ENCODE results near the gene EFNB3. TPM values are rescaled to one million over a fixed set of nuclear protein-coding genes. Genes with fewer than 3 reads are reported as not detected.

EFNB3 gene, protein sequence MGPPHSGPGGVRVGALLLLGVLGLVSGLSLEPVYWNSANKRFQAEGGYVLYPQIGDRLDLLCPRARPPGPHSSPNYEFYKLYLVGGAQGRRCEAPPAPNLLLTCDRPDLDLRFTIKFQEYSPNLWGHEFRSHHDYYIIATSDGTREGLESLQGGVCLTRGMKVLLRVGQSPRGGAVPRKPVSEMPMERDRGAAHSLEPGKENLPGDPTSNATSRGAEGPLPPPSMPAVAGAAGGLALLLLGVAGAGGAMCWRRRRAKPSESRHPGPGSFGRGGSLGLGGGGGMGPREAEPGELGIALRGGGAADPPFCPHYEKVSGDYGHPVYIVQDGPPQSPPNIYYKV
- 0.11 TPM for total RNA-seq
- long read RNA-seq, result 0 reads

DNA sequence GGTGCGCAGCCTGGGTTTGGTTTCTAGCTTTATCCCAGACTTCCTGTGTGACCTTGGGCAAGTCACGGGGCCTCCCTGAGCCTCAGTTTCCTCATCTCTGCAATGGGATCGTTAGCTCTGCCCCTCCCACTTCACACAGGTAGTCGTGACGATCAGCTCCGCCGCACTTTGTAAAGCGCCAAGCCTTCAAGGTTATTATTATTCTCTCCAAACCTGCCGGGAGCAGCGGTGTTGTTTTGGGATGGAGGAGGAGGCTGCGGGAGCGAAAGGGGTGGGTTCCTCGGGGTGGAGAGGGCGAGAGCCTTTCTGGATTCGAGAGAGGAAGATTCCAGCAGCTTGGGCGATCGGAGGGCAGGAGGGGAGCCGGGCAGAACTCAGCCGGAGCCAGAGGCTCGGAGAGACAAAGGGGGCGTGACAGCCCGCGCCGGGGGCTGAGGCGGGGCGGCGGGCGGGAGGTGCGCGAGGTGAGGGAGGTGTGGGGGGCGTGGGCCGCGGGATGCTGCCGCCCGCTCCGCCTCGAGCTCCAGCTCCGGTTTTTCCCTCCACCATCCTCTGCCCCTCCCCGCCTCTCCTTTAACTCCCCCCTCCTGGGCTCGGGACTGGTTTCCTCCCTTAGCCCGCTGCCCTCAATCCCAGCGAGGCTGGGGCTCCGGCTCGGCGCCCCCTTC is at the start of gene EFNB3:
Gene EFNB3, plus strand, starts transcription at position 602 of the 668 bp plus-strand sequence. CDS start 397 bp downstream, outside the sequence.
- no peak for ATAC-seq
- intact Hi-C loops (cut with DNase I), result no loop called here

GRCh38 chr17:7655541-7655840 is 49.5 kb upstream of the EFNB3 start:
- DNase-seq (ENCODE audit: missing footprints) (no peak), ATAC-seq (no peak)
- intact Hi-C loops (cut with DNase I), result no loop called here

More for the DNA sequence above, at the start of gene EFNB3:
- DNase-seq (ENCODE audit: missing footprints), result no peak

DNA sequence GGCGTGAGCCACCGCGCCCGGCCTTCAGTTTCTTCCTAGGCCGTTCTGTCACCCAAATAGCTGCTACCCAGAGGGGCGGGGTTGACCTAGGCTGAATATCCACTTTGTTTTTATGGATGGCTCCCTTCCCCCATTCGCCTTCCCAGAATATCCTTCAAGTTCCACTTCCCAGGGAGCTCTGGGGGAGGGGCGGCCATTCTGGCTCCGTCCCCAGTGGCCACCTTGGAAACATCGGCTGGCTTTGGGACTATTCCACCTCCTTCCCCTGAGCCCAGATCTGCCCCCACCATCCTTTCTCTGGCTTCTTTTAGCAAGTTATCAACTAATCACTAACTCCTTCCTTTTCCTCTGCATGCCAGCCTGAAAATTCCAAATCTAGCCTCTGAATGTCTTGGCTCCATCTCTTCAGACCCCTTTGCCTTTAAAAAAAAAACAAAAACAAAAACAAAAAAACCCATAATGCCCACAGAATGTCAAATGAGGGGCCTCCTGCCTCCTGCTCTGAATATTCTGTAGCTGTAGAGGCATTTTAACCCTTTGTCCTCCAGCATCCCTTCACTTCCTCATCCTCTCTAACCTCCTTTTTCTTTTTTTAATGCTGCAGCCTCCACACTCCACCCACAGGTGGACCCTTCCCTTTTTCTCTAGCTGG is 47.9 kb upstream of the EFNB3 start:
- ATAC-seq (peak; percentile 56), DNase-seq (ENCODE audit: missing footprints) (no peak)
- intact Hi-C loops (cut with DNase I), result no loop called here

DNA sequence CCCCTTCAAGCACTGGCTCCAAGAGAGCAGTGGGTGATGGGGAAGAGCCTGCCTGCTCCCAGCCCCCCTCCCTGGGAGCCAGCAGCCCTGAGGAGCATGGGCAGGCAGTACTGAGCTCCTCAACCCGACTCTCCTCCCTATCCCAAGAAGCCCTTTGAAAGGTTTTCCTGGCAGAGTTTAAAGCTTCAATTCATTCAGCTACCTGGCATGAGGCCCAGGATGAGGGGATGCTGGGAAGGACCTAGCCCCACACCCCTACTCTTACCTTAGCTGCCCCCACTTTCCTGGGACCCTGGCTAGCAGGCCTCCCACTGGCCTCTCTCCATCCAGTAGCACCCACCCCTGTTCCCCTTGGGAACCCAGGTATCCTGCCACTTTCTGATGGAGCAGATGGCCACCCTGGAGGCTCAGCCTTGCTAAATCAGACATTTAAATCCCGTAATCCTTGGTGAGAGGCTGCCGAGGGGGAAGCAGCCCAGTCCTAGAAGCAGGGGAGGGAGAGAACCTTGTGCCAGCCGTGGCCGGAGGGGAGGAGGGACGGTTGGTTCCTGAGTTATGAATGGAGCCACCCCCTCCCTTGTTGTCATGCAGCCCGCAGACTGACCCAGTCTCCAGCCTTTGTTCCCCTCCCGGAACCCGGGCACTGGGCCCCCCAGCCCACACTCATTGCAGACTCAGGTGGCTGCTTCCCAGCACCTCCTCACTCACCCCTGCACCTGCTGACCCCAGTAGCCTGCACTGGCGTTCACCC is 37.2 kb upstream of the EFNB3 start:
- ATAC-seq (no peak), DNase-seq (ENCODE audit: missing footprints) (no peak)
- intact Hi-C loops (cut with DNase I), result no loop called here

DNA sequence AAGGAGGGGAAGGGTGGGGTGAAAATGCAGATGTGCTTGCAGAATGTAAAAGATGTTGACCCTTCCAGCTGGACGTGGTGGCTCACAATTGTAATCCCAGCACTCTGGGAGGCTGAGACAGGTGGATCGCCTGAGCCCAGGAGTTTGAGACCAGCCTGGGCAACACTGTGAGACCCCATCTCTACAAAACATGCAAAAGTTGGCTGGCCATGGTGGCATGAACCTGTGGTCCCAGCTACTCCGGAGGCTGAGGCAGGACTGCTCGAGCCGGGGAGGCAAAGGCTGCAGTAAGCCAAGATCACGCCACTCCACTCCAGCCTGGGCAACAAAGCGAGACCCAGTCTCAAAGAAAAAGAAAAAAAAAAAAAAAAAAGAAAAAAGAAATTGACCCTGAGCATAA is 36.5 kb upstream of the EFNB3 start:
- ATAC-seq (no peak), DNase-seq (ENCODE audit: missing footprints) (no peak)
- intact Hi-C loops (cut with DNase I), result no loop called here

GRCh38 chr17:7673239-7673638 is 31.8 kb upstream of the EFNB3 start:
- ATAC-seq (no peak), DNase-seq (ENCODE audit: missing footprints) (no peak)
- intact Hi-C loops (cut with DNase I), result no loop called here

DNA sequence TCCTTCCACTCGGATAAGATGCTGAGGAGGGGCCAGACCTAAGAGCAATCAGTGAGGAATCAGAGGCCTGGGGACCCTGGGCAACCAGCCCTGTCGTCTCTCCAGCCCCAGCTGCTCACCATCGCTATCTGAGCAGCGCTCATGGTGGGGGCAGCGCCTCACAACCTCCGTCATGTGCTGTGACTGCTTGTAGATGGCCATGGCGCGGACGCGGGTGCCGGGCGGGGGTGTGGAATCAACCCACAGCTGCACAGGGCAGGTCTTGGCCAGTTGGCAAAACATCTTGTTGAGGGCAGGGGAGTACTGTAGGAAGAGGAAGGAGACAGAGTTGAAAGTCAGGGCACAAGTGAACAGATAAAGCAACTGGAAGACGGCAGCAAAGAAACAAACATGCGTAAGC is 30.1 kb upstream of the EFNB3 start:
- ATAC-seq, result no peak
- intact Hi-C loops (cut with DNase I), result no loop called here

GRCh38 chr17:7676533-7676932 is 28.5 kb upstream of the EFNB3 start:
- no peak for DNase-seq (ENCODE audit: missing footprints)
- intact Hi-C loops (cut with DNase I), result no loop called here
- no peak for ATAC-seq

More for the DNA sequence above, 30.1 kb upstream of the EFNB3 start:
- no peak for DNase-seq (ENCODE audit: missing footprints)

- DNase-seq (ENCODE audit: missing footprints) (no peak), ATAC-seq (no peak)
- intact Hi-C loops (cut with DNase I), result no loop called here
These were observed 27.5 kb upstream of the EFNB3 start for GRCh38 chr17:7677388-7678067.

GRCh38 chr17:7684851-7685532 is 20.0 kb upstream of the EFNB3 start:
- ATAC-seq, result no peak
- DNase-seq (ENCODE audit: missing footprints), result no peak
- intact Hi-C loops (cut with DNase I), result loop anchor here (5.0 kb wide), 1 partner anchor 33 kb away; the partner anchor contains the start of gene ATP1B2

DNA sequence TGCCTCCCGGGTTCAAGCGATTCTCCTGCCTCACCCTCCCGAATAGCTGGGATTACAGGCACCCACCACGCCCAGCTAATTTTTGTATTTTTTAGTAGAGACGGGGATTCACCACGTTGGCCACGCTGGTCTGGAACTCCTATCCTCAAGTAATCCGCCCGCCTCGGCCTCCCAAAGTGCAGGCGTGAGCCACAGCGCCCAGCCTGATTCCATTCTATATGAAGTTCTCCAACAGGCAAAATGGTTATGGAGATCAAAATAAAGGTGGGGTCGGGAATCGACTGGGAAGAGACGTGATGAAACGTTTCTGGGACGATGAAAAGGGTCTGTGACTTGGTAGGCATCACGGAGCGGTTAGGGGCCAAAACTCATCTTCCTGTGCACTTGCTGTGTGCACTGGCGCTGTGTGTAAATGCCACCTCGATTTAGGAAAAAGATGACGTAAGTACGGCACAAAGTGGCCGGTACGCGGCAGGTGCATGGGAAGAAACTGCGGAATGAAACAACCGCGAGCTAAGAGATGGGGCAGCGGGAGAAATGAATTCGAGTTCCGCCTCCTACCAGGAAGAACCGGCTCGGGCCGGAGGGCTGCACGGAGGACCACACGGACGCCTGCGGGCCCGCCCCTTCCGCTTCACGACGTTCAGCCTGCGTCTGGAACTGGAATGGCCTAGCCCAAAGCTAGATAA is 19.3 kb upstream of the EFNB3 start:
- peak; percentile 79 for ATAC-seq
- intact Hi-C loops (cut with DNase I), result loop anchor here (1.0 to 5.0 kb wide), 3 partner anchors 33 to 103 kb away; partner anchors contain the start of genes ATP1B2 and MPDU1
- peak; percentile 95 for DNase-seq (ENCODE audit: missing footprints)

DNA sequence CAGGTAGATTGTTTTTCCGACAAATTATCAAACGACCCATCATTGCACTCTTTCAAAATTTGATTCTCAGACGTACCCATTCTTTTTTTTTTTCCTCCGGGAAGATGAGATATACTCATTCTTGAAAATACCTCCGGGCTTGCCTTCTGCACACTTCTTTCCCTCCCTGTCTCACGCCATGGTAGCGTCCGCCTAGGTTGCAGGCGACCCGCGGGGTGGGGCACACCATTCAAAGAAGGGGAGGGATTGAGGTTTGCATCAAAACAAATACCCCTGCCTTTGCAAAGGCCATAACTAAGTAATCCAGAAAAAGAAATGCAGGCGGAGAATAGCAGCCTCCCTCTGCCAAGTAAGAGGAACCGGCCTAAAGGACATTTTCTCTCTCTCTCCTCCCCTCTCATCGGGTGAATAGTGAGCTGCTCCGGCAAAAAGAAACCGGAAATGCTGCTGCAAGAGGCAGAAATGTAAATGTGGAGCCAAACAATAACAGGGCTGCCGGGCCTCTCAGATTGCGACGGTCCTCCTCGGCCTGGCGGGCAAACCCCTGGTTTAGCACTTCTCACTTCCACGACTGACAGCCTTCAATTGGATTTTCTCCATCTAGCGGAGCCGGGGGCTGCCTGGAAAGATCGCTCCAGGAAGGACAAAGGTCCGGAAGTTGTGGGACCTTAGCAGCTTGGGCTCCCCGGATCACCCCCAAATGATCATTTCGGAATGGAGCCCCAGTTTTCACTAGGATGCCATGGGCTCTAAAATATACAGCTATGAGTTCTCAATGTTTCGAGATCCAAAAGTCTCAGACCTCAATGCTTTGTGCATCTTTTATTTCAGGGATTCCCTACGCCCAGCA is 18.6 kb upstream of the EFNB3 start:
- intact Hi-C loops (cut with DNase I), result loop anchor here (1.0 to 5.0 kb wide), 3 partner anchors 34 to 104 kb away; partner anchors contain the start of genes ATP1B2 and MPDU1
- DNase-seq (ENCODE audit: missing footprints) (peak; percentile 89), ATAC-seq (peak; percentile 63)

DNA sequence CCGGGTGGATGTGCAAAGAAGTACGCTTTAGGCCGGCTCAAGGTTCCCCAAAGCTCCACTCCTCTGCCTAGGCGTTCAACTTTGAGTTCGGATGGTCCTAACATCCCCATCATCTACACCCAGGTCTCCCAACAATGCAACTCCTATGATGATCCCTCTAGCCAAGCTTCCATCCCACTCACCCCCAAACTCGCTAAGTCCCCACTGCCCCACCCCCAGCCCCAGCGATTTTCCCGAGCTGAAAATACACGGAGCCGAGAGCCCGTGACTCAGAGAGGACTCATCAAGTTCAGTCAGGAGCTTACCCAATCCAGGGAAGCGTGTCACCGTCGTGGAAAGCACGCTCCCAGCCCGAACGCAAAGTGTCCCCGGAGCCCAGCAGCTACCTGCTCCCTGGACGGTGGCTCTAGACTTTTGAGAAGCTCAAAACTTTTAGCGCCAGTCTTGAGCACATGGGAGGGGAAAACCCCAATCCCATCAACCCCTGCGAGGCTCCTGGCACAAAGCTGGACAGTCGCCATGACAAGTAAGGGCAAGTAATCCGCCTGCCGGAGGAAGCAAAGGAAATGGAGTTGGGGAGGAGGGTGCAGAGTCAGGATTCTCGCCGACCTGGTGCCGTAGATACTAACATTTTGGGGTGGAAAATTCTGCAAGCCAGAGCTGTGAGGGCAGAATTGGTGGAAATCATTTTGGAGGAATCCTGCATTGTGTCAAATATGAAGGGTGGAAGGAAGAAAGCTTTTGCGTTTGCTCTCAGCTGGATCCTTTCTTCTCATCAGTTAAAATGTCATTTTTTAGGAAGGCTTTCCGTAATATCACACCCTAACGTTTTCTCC is 17.7 kb upstream of the EFNB3 start, which contains the start of gene TP53:
Gene TP53, minus strand, starts transcription at position 419 of the 836 bp plus-strand sequence. CDS start 10,896 bp downstream, outside the sequence.
- DNase-seq (ENCODE audit: missing footprints), result peak; percentile 90
- peak; percentile 79 for ATAC-seq
- intact Hi-C loops (cut with DNase I), result loop anchor here (2.0 to 5.0 kb wide), 2 partner anchors 35 to 104 kb away; partner anchors contain the start of genes ATP1B2 and MPDU1

- DNase-seq (ENCODE audit: missing footprints), result peak; percentile 98
- intact Hi-C loops (cut with DNase I), result loop anchor here (1.0 to 5.0 kb wide), 3 partner anchors 36 to 105 kb away; partner anchors contain the start of genes ATP1B2 and MPDU1
- ATAC-seq, result peak; percentile 96
These were observed 16.8 kb upstream of the EFNB3 start, which contains the start of gene WRAP53 for GRCh38 chr17:7687908-7688807. TSS of gene WRAP53 (plus strand) at chr17:7688477. CDS start at chr17:7688649, 172 bp downstream.
